ENCODE measurements around the gene IL17RD. TPM values are rescaled to one million over a fixed set of nuclear protein-coding genes. Genes with fewer than 3 reads are reported as not detected.

Gene IL17RD
- total and polyA plus RNA-seq, 2 donors from 2014 or later = 4.4 to 18.9 TPM

- Histone ChIP-seq H3K9ac (ENCODE audit: low read length in 3 of 3) (no peak overlapping the region), H3K4me1 (ENCODE audit: control insufficient read depth in 2 of 3, insufficient read depth in 2 of 3, low read depth in 1 of 3, low read length in 3 of 3) (peaks cover 0 to 4% (median 0%) of the 10 kb centered on the region in 3 donors), H3K9me3 (ENCODE audit: control insufficient read depth in 2 of 3, insufficient read depth in 1 of 3, low read length in 3 of 3) (no peaks in the 10 kb centered on the region), H3K27ac (ENCODE audit: low read depth in 2 of 2, low read length in 2 of 2) (no peak overlapping the region), H3K4me3 (ENCODE audit: low read length in 3 of 3) (peak overlapping the region in 1 of 3 donors; percentile 24), H3K36me3 (ENCODE audit: control insufficient read depth in 2 of 3, insufficient read depth in 3 of 3, low read length in 3 of 3) (no peaks in the 10 kb centered on the region), H3K27me3 (ENCODE audit: control insufficient read depth, insufficient read depth, low read length) (no peaks in the 10 kb centered on the region)
- no peak for FAIRE-seq
- intact Hi-C loops (cut with DNase I) = no loop called here
- peak; percentile 26 for TF ChIP-seq CTCF (IDR thresholded peaks at IDR 0.05; ENCODE audit: borderline replicate concordance, extremely low read depth, insufficient read depth)
- no peak for DNase-seq
Observed at GRCh38 chr3:57179580-57180410, 14.6 kb upstream of the IL17RD start.

GRCh38 chr3:57176045-57176444 is 10.9 kb upstream of the IL17RD start:
- Histone ChIP-seq H3K9me3 (ENCODE audit: control insufficient read depth in 2 of 3, insufficient read depth in 1 of 3, low read length in 3 of 3) (no peaks in the 10 kb centered on the region), H3K4me1 (ENCODE audit: control insufficient read depth in 2 of 3, insufficient read depth in 2 of 3, low read depth in 1 of 3, low read length in 3 of 3) (peaks cover 0 to 4% (median 0%) of the 10 kb centered on the region in 3 donors), H3K9ac (ENCODE audit: low read length in 3 of 3) (no peak overlapping the region), H3K4me3 (ENCODE audit: low read length in 3 of 3) (no peak overlapping the region), H3K27me3 (ENCODE audit: control insufficient read depth, insufficient read depth, low read length) (no peaks in the 10 kb centered on the region), H3K36me3 (ENCODE audit: control insufficient read depth in 2 of 3, insufficient read depth in 3 of 3, low read length in 3 of 3) (no peaks in the 10 kb centered on the region), H3K27ac (ENCODE audit: low read depth in 2 of 2, low read length in 2 of 2) (no peak overlapping the region)
- DNase-seq (no peak), FAIRE-seq (no peak)
- intact Hi-C loops (cut with DNase I) = no loop called here
- TF ChIP-seq CTCF (IDR thresholded peaks at IDR 0.05; ENCODE audit: borderline replicate concordance, extremely low read depth, insufficient read depth) = no peak

- no peak for TF ChIP-seq CTCF (IDR thresholded peaks at IDR 0.05; ENCODE audit: borderline replicate concordance, extremely low read depth, insufficient read depth)
- Histone ChIP-seq H3K9me3 (ENCODE audit: control insufficient read depth in 2 of 3, insufficient read depth in 1 of 3, low read length in 3 of 3) (no peaks in the 10 kb centered on the region), H3K36me3 (ENCODE audit: control insufficient read depth in 2 of 3, insufficient read depth in 3 of 3, low read length in 3 of 3) (no peaks in the 10 kb centered on the region), H3K4me3 (ENCODE audit: low read length in 3 of 3) (no peak overlapping the region), H3K27me3 (ENCODE audit: control insufficient read depth, insufficient read depth, low read length) (no peaks in the 10 kb centered on the region), H3K27ac (ENCODE audit: low read depth in 2 of 2, low read length in 2 of 2) (no peak overlapping the region), H3K9ac (ENCODE audit: low read length in 3 of 3) (no peak overlapping the region), H3K4me1 (ENCODE audit: control insufficient read depth in 2 of 3, insufficient read depth in 2 of 3, low read depth in 1 of 3, low read length in 3 of 3) (peaks cover 0 to 8% (median 3%) of the 10 kb centered on the region in 3 donors)
- intact Hi-C loops (cut with DNase I) = no loop called here
- DNase-seq (no peak), FAIRE-seq (no peak)
Observed at GRCh38 chr3:57173687-57174086, 8.5 kb upstream of the IL17RD start.

All from kidney (tissue), 14 donors.